ENCODE data around the gene TDRD10.
"Not testable (repeated sequence)": the region's sequence is repeated elsewhere in the genome, so short reads cannot be mapped to it uniquely, and the experiment has no call there.

Gene TDRD10

DNA sequence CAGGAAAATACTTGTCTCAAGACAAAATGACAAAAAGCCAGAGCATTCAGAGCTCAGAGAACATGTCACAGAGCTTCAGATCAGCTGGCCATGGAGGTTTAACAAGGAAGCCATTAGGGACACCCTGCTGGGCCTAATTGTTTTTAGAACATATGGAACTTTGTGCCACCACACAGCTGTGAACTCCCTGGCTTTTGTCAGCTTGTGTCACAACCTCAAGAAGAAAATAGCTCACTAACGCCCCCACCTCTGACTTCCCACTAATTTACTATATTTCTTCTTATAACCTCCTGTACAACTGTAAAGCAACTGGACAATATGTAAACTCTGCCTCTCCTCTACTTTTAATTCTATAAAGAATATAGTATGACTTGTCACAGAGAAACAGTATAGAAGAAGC is 21.0 kb upstream of the TDRD10 start:
- no peak for DNase-seq

DNA sequence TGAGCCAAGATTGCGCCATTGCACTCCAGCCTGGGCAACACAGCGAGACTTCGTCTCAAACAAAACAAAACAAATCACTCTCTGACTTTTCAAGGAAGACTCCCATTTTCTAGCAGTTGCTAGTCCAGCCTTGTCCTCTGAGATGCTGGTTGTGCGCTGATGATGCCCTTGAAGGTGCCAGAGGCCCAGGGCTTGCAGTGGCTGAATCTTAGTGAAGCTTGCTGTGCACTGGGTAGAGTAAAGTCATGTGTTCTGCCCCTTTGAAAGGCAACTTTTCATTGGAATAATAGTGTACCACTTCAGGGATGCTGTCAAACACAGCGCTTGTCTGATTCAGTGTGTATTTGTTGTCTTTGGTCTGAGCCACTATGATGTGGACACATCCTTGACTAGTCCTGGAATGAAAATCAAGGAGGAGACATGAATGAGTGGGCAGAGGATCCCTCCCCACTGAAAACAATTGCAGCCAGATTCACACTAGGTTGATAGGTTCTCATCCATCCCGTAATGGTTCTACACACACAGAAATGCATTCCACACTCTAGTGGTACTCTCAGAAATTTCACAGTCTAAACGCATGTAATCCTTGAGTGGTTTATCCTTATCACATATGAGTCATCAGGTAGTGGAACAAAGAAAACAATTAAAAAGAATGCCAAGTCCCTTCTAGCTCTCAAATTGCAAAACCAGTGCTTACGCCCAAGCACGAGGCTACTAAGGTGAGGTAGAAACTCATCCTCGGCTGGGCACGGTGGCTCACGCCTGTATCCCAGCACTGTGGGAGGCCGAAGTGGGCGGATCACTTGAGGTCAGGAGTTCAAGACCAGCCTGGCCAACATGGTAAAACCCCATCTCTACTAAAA is 17.8 kb upstream of the TDRD10 start:
- DNase-seq: no peak

DNA sequence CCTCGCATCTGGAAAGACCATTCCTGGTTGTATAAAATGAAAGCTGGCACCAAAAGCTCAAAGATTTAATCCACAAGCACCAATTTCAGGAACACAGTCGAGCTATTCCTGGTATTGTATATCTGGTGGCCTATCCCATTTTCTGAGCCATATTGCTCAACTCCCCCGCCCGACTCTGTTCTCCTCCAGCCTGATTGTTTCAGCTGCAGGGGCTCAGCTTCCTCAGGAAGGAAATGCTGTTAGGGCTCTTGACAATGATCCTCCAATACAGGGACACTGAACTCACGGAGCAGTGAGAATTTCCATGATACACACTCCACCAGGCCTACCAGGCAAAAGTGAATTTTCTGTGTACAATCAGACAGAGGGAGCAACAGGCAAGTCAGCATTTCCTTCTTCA is 16.9 kb upstream of the TDRD10 start:
- DNase-seq: no peak

DNA sequence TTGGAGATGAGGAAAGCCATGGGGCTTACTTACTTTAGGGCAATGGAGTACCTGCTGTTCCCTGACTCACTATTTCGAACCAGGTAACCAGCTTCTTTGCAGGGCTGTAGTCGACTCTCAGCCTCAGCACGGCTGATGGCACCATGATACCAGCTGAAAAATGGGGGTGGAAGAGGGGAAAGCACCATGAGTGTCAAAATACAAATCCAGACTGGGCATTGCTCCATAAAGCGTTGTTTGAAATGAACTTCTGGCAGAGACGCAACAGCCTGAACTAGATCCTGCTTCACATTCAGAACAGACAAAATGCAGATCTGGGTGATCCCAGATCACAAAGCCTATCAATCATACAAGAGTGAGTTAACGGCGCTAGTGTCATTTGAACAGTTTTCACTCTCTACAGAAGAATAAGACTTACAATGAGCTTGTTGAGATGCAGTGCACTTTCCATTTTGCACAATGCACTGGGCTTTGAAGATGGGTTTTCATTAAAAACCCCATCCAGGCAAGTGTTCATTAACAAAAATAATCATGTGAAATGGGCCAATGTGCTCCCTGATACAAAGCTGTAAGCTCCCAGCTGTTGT is 16.0 kb upstream of the TDRD10 start:
- no peak for DNase-seq

DNA sequence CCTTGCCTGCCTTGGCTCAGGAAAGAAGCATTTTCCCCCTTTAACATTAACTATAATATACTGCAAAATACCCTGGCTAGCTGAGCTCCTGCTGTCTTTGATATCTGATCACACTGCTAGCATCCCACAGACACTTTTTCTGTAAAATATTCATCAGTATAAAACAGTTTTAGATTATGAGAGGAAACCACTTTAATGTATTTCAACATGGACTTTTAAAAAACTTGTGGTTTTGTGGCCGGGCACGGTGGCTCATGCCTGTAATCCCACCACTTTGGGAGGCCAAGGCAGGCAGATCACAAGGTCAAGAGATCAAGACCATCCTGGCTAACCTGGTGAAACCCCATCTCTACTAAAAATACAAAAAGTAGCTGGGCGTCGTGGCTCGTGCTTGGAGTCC is 15.3 kb upstream of the TDRD10 start:
- DNase-seq: not testable (repeated sequence)

DNA sequence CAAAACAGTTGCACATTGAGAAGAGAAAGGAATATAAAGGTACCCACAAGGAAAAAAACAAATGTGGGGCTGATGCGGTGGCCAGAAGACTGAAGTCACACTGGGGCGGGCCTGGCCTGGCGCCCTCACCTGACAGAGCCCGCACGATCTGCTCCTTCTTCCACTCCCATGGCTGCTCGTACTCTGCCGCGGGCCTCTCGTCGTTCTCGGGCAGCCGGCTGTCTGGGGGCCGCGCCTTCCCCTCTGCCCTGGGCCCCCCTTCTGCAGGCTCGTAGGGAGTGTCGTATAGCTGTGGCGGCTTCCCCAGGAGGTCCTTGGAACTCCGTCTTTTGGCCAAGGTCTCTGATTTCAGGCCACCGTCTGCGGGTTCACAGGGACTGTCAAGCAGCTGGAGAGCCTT is 13.1 kb upstream of the TDRD10 start:
- DNase-seq: no peak

DNA sequence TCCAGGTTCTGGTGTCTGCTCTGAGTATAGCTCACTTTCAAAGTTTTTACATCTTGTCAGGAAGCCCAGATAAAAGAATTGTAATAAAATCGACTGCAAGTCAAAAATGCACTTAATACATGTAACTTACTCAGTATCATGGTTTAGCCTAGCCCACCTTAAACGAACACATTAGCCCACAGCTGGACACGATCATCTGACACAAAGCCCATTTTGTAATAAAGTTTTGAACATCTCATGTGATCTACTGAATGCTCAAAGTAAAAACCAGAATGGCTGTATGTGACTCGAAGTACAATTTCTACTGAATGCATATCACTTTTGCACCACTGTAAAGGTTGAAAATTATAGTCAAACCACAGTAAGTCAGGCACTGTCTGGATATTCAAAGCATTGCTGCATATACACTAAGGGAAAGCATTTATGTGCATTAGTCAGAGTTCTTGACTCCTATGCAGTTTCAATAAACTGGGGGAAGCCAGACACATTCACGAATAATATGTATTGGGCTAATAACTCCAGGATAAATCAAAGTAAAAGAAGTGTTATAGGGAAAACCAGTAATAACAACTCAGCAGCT is 12.2 kb upstream of the TDRD10 start:
- DNase-seq: no peak

DNA sequence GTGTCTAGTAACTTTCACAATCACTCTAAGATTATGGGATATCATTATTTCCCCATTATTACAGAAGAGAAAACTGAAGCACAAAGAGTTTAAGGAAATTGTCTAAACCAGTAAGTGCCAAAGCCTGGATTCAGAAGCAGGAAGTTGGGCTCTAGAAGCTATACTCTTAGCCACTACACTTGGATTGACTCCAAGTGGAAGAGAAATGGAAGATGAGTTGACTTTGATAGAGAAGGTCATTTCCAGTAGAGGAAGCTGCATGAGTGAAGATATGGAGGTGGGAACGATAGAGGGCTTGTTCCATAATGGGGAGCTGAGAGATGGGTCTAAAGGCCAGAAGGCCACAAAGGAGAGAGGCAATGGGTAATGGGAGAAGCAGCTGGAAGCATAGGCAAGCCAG is 11.7 kb upstream of the TDRD10 start:
- no peak for DNase-seq

DNA sequence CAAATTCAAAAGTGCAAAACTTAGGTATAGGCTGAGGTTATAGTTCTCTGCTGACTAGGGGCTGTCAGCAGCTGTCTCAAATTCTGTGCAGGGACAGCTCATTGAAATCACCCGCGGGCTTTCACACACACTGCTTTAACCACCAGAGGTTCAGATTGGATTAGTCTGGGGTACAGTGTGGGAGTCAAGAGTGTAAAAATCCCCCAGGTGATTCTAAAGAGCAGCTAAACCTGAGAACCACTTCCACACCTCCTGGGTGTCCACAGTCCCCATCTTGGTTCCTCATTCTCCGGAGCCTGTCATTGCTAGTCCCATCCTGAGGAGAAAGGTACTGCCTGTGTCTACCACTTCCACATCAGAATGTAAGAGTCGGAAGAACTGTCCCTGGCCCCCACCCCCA is 9.9 kb upstream of the TDRD10 start:
- no peak for DNase-seq

DNA sequence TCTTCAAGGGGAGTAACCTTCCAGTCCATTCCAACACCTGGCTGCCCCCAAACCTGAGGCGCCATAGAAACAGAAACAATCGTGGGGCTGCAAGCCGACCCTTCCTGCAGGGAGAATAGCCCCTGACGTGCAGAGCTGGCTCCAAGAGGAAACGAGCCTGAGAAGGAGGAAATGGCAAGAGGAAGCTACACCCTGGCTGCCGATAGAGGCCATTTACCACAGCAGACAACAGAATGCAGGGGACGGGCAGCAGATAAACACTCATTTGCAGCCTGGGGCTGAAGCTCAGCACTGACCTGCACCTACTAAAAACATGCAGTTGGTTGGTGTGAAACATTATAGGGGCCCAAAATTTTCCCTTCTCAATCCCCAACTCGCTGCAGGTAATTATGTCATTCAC is 8.7 kb upstream of the TDRD10 start:
- DNase-seq: peak; percentile 32

DNA sequence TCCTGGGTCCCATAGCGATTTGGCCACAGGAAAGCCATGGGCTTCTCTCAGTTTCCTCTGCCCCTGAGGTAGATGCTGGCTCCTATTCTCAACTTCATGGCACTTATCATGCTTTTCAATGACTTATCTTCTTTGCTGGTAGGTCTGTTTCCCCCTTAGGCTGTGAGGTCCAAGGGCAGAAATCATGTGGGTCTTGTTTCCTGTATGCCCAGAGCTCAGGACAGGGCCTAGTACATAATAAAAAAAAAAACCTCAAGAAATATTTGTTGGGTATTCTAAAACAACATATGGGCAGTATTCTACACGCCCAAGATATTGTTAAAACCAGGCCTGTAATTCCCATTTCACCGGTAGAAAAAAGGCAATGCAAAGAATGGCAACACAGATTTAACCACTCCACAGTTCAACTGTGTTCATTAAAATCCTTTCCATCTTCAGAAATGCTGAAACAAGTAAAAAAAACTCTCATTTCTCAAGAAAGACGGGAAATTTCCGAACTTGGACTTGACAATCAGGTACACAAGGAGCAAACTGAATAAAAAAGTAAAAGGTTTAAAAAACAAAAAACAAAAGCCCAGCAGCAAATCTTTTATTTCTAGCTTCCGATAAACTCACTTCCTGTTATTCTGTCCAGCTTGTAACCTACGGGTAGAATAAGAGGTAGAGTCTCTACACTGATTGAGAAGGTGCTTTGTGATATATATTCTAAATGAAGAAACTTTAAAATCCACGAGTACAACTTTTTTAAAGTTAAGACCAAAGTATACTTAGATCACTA is 6.3 kb upstream of the TDRD10 start:
- DNase-seq: no peak

DNA sequence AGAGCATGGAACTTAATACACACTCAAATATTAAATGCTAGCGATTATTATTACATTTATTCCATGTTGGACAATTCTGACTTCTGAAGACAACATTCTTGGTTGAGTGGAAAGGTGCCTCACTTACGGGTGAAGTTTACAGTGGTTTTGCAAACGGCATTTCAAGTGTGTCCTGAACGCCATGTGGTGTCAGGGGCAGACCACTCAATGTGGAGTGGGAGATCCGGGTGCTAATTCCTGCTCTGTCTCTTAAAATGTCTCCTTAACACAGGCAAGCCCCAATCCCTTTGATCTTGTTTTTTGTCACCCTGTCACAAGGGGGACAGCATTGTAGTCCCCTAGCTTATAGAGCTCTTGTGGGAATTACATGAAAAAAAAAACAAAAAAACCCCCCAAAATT is 5.6 kb upstream of the TDRD10 start:
- DNase-seq: no peak

DNA sequence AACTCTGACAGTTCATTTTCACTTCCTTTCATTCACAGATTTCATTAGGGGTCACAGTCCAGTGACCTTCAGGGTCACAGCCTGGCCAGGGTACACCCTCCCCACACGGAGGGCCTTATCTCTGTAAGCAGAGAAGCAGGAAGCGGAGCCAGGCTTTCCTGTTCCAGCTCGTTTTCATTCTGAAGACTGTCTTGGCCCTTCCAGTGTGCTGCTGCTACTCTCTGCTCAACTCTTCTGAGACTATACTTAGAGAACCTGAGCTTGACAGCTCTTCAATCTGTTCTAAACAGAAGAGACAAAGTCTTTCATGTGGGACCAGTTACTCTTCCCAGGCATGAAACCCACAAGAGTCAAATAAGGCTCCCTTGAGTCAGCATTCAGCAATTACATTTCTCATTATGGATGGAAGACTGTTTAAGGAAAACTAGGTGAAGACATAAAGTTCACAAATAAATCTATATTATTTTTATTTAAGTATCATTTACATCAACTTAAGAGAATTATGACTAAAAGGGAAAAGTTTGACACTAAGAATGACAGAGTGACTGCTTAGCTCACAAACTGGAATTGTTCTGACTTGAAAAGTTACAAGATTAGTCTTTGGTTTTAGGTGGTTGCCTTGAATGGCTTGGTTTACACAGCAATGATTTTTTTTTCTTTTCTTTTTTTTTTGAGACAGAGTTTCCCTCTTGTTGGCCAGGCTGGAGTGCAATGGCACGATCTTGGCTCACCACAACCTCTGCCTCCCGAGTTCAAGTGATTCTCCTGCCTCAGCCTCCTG is 4.8 kb upstream of the TDRD10 start:
- DNase-seq: no peak

DNA sequence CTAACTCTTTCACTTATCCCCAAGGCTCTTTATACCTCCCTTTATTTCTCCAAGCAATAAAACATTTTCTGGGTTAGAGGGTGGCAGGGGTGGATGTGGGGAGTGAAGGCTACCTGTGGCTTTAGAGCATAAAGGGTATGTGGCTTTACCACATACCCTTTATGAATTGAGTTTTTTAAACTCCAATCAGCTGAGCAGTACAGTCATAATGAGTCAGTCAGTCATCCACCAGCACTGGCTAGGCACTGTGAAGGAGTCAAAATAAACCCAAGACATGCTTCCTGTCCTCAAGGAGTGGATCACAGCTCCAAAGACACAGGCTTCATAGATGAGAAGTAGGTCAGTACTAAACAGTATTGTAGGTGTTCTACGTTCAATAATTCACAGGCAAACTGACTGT is 2.6 kb upstream of the TDRD10 start:
- no peak for DNase-seq

DNA sequence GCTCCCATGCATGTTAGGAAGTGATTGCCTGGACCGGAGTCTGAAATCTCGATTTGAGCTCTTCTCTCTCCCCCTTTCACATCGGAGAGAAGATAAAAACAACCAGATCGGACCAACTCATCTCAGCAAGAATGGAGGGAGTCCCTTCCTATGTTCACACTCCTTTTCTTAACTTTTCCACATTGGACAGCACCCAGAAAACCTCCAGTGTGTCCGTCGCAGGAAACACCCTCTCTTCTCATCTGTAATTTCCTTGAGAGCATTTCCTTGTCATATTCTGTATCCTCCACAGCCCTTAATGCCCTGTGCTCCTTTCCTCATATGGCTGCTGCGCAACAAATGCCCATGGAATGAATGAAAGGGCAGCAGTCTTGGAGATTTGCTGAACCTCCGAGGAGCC is 1.5 kb upstream of the TDRD10 start:
- no peak for DNase-seq

DNA sequence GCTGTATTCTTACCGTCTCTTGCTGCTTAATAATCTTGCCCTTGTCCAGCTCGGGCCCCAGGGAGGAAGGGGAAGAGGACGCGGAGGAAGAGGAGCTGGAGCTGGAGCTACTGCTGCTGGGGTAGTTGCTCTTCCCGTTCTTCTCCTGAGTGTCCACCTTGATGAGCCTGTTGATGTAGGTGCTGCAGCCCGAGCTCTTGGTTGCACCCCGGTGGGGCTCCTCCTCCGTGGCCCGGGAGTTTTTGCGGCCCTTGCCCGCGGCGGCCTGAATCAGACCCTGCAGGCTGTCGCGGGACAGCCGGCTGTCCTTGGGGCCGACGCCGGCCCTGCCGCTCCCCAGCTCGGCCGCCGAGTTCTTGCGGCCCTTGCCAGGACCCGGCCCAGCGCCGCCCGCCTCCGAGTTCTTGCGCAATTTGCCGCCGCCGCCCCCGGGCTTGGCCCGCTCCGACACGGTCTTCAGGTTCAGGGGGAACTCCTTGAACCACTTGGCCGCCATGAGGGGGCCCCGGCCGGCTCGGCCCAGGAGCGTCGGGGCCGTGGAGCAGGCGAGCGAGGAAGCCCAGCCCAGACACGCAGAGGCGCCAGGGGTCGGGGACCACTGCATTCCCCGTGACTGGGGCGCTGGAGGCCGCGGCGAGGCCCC is 475 bp upstream of the TDRD10 start:
- DNase-seq: no peak

DNA sequence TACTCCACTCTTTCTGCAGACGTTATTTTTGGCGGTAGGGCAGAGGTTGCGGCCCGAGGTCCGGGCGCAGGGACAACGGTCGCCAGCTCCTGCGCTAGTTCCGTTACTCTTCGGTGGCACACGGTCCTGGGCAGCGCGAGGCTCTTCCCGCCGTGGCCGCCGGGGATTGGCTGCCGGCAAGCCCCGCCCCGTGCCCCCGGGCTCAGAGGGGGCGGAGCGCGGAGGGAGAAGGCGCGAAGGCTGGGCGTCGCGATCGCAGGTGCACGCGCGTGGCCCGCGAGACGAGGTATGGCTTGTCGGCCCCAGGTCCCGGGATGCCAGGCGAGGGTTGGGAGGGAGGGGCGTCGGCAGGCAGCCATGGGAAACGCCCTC is 711 bp downstream of the TDRD10 start:
- DNase-seq: no peak

DNA sequence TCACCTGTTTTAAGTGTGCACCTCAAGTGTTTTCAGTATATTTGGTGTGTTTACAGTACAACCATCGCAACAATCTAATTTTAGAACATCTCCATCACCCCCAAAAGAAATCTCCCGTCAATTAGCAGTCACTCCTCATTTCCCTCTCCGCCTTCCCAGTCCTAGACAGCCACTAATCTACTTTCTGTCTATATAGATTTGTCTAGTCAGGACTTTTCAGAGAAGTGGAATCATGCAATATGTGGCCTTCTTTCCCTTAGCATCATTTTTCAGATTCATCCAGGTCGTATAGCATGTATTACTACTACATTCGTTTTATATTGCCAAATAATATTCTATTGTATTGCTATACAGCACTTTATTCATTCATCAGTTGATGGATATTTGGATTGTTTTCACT is 1.9 kb downstream of the TDRD10 start:
- DNase-seq: no peak

DNA sequence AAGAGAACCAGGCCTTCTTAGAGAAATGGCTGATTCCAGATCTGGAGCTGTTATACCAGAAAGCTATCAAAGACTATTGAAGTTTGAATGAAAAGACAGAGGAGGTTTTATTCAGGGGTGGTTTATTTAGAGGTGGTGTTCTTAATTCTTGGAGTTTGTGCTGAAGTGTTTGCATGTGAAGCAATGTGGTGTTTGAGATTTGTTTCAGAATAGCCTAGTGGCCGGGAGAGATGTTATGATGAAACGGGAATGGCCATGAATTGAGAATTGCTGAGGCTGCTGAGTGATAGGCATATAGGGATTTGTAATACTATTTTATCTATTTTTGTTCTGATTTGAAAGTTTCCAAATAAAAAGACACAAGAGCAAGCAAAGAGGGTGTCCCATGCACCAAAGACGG is 10.7 kb downstream of the TDRD10 start:
- DNase-seq: no peak

DNA sequence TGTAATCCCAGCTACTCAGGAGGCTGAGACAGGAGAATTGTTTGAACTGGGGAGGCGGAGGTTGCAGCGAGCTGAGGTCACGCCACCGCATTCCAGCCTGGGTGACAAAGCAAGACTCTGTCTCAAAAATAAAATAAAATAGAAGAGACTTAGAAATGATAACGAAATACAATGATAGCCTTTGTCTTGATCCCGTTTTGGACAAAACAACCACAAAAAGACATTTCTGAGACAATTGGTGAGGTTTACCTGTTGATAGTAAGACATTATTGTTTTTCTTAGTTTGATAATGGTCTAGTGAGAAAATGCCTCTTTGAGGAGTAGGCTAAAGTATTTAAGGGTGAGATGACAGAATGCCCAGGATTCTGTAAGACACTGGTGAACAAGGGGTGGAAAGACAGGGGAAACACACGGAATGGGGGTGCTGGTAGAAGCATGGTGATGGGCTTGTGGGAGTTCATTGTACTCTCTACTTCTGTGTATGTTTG is 12.1 kb downstream of the TDRD10 start:
- DNase-seq: no peak

DNA sequence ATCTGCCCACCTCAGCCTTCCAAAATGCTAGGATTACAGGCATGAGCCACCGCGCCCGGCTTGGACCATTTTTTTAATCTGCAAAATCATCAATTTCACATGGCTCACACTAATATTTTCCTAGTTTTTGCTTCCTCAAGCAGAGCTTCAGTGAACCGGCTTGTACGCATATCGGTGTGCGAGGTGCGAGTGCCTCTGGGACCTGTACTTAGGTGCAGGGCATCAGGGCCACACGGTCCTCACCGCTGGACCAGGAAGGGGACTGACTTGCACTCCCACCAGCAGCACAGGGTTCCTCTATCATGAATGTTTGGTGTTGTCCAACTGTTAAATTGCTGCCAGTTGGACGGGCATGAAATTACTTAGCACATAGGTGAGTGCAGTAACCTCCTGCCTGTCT is 15.6 kb downstream of the TDRD10 start:
- no peak for DNase-seq

DNA sequence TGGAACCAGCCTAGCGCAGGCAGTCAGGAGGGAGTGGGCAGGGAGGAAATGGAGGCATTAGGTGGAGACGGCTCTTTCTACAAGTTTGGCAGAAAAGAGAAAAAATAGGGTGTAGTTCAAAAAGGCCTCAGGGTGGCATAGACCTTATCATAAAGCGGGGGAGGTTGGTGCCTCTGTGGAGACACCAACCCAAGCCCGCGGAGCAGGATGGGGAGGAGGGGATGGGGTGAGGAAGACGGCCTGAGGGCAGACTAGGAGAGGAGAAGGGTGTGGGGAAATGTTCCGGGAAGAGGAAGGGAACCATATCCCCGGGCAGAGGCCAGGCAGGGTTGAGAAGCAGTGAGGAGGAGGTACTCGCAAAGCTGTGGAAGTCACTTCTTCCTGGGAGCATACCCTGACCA is 17.6 kb downstream of the TDRD10 start:
- no peak for DNase-seq
